Vagina (tissue), 2 donors: Measurements from ENCODE around the gene TSPEAR. TPM values are rescaled to one million over a fixed set of nuclear protein-coding genes. Genes with fewer than 3 reads are reported as not detected.
"Not testable (repeated sequence)": the region's sequence is repeated elsewhere in the genome, so short reads cannot be mapped to it uniquely, and the experiment has no call there.

Experiments used
- DNase-seq, 2 donors: peaks; one replicate each; pipeline ENCODE4 v3.0.0-alpha.2; 2017; ENCODE audit errors: extremely low spot score in 2 of 2
- H3K27ac ChIP-seq: fragments of 200-600 bp; sonication (generic); one replicate; pipeline ENCODE4 v1.5.1; 2019
- H3K27me3 ChIP-seq: fragments of 200-600 bp; sonication (generic); one replicate; pipeline ENCODE4 v1.5.1; 2019
- H3K36me3 ChIP-seq, 2 donors: fragments of 200-600 bp; sonication (generic); one replicate each; pipeline ENCODE4 v1.5.1; 2017 to 2019
- H3K4me1 ChIP-seq: fragments of 200-600 bp; sonication (generic); one replicate; pipeline ENCODE4 v1.5.1; 2019
- H3K4me3 ChIP-seq, 2 donors: fragments of 200-600 bp; sonication (generic); 1 replicate in 1 of 2; 2 replicates in 1 of 2; pipeline ENCODE4 v1.5.1; 2016 to 2019
- H3K9me3 ChIP-seq: fragments of 200-600 bp; sonication (generic); one replicate; pipeline ENCODE4 v1.5.1; 2019
- CTCF ChIP-seq, 3 experiments: fragments of 450-650 bp in 2 of 3; fragments of 200-600 bp in 1 of 3; sonication (generic) in 1 of 3; IDR thresholded peaks; one replicate each; pipeline ENCODE4 v1.5.1; 2017 to 2019; ENCODE audit warnings: antibody characterized with exemption in 3 of 3, mild to moderate bottlenecking in 2 of 3, moderate library complexity in 2 of 3
- POLR2A ChIP-seq, 2 donors: fragments of 450-650 bp; IDR thresholded peaks; one replicate each; pipeline ENCODE4 v1.6.1; 2017; ENCODE audit warnings: antibody characterized with exemption in 2 of 2, mild to moderate bottlenecking in 2 of 2, moderate library complexity in 2 of 2
- POLR2AphosphoS5 ChIP-seq, 2 donors: sonication (generic); formaldehyde crosslinking; IDR thresholded peaks; one replicate each; pipeline ENCODE4 v1.9.0; 2017; ENCODE audit warnings: antibody characterized with exemption in 2 of 2, mild to moderate bottlenecking in 2 of 2, low read depth in 1 of 2; ENCODE audit not compliant: insufficient read depth in 1 of 2
- intact Hi-C: fragments of 100-400 bp; cut with DNase I; formaldehyde crosslinking; loops from one replicate; pipeline ENCODE4 v1.15.1; 2023
- total RNA-seq: library from RNA; depleted of rRNA; stranded (reverse); fragments of >200 nt; gene quantifications from one replicate; pipeline ENCODE4 v1.2.3, GENCODE V29; 2016

Gene TSPEAR
- total RNA-seq, 1 donor from 2014 or later: not detected

GRCh38 chr21:44505673-44506278 lies 205.6 kb downstream of the TSPEAR start:
- intact Hi-C loops: no loop called here

GRCh38 chr21:44503901-44504399 lies 207.4 kb downstream of the TSPEAR start:
- H3K36me3 ChIP-seq: no peaks in the 10 kb centered on the region
- H3K4me3 ChIP-seq: no peak overlapping the region
- TF ChIP-seq POLR2AphosphoS5 (IDR thresholded peaks at IDR 0.05; ENCODE audit: insufficient read depth in 1 of 2, low read depth in 1 of 2): no peak
- TF ChIP-seq POLR2A (IDR thresholded peaks at IDR 0.05): no peak
- no peak for TF ChIP-seq CTCF (IDR thresholded peaks at IDR 0.05)
- H3K4me1 ChIP-seq: no peaks in the 10 kb centered on the region
- H3K27ac ChIP-seq: no peak overlapping the region
- intact Hi-C loops: no loop called here
- no peaks in the 10 kb centered on the region for H3K9me3 ChIP-seq
- no peaks in the 10 kb centered on the region for H3K27me3 ChIP-seq
- no peak for DNase-seq

More at GRCh38 chr21:44505673-44506278, 205.6 kb downstream of the TSPEAR start:
- H3K9me3 ChIP-seq: no peaks in the 10 kb centered on the region
- no peaks in the 10 kb centered on the region for H3K36me3 ChIP-seq
- no peak overlapping the region for H3K4me3 ChIP-seq
- H3K4me1 ChIP-seq: peaks cover 10% of the 10 kb centered on the region
- DNase-seq: no peak
- H3K27ac ChIP-seq: no peak overlapping the region
- H3K27me3 ChIP-seq: no peaks in the 10 kb centered on the region
- no peak for TF ChIP-seq POLR2A (IDR thresholded peaks at IDR 0.05)
- TF ChIP-seq POLR2AphosphoS5 (IDR thresholded peaks at IDR 0.05; ENCODE audit: insufficient read depth in 1 of 2, low read depth in 1 of 2): no peak
- TF ChIP-seq CTCF (IDR thresholded peaks at IDR 0.05): no peak

- intact Hi-C loops, DNase-seq, H3K27me3 ChIP-seq, H3K27ac ChIP-seq, H3K9me3 ChIP-seq, H3K36me3 ChIP-seq, H3K4me1 ChIP-seq, H3K4me3 ChIP-seq: not testable (repeated sequence)
These were observed 208.1 kb downstream of the TSPEAR start for GRCh38 chr21:44503006-44503889.

- Histone ChIP-seq H3K27me3 (no peaks in the 10 kb centered on the region), H3K36me3 (no peaks in the 10 kb centered on the region), H3K9me3 (no peaks in the 10 kb centered on the region), H3K27ac (no peak overlapping the region), H3K4me1 (no peaks in the 10 kb centered on the region), H3K4me3 (no peak overlapping the region)
- DNase-seq: no peak
- intact Hi-C loops: no loop called here
- no peak for TF ChIP-seq POLR2A (IDR thresholded peaks at IDR 0.05)
- TF ChIP-seq POLR2AphosphoS5 (IDR thresholded peaks at IDR 0.05; ENCODE audit: insufficient read depth in 1 of 2, low read depth in 1 of 2): no peak
- TF ChIP-seq CTCF (IDR thresholded peaks at IDR 0.05): no peak
These were observed 209.0 kb downstream of the TSPEAR start for GRCh38 chr21:44502171-44502958.

GRCh38 chr21:44500111-44500510 lies 211.3 kb downstream of the TSPEAR start:
- H3K27ac ChIP-seq: no peak overlapping the region
- intact Hi-C loops: no loop called here
- H3K36me3 ChIP-seq: no peaks in the 10 kb centered on the region
- H3K9me3 ChIP-seq: no peaks in the 10 kb centered on the region
- H3K27me3 ChIP-seq: no peaks in the 10 kb centered on the region
- TF ChIP-seq POLR2A (IDR thresholded peaks at IDR 0.05): no peak
- TF ChIP-seq POLR2AphosphoS5 (IDR thresholded peaks at IDR 0.05; ENCODE audit: insufficient read depth in 1 of 2, low read depth in 1 of 2): no peak
- no peaks in the 10 kb centered on the region for H3K4me1 ChIP-seq
- H3K4me3 ChIP-seq: no peak overlapping the region
- no peak for DNase-seq
